Subcutaneous abdominal adipose tissue (tissue), 5 donors: ENCODE data around the gene SHC3.

Experiments used
- H3K27ac ChIP-seq: one replicate; pipeline ENCODE4 v1.7.0; 2013; ENCODE audit warnings: low read depth, mild to moderate bottlenecking, inconsistent platforms, low read length, moderate library complexity
- H3K27me3 ChIP-seq, 5 donors: one replicate each; pipeline ENCODE4 v1.7.0; 2013; ENCODE audit warnings: low read length in 5 of 5, inconsistent platforms in 1 of 5; ENCODE audit not compliant: control insufficient read depth in 5 of 5, insufficient read depth in 4 of 5
- H3K36me3 ChIP-seq, 5 donors: one replicate each; pipeline ENCODE4 v1.7.0; 2013; ENCODE audit warnings: low read length in 5 of 5; ENCODE audit not compliant: control insufficient read depth in 5 of 5, insufficient read depth in 5 of 5
- H3K4me1 ChIP-seq, 5 donors: one replicate each; pipeline ENCODE4 v1.7.0; 2013; ENCODE audit warnings: low read length in 5 of 5, mild to moderate bottlenecking in 3 of 5, moderate library complexity in 1 of 5; ENCODE audit not compliant: control insufficient read depth in 5 of 5, insufficient read depth in 5 of 5
- H3K4me3 ChIP-seq, 5 donors: one replicate each; pipeline ENCODE4 v1.7.0; 2013; ENCODE audit warnings: low read length in 5 of 5, low read depth in 1 of 5
- H3K9ac ChIP-seq, 5 donors: one replicate each; pipeline ENCODE4 v1.7.0; 2013; ENCODE audit warnings: low read length in 5 of 5, mild to moderate bottlenecking in 4 of 5, moderate library complexity in 3 of 5
- H3K9me3 ChIP-seq, 5 donors: one replicate each; pipeline ENCODE4 v1.7.0; 2013; ENCODE audit warnings: low read length in 5 of 5; ENCODE audit not compliant: control insufficient read depth in 5 of 5
- donor health status: healthy.
- donor health status: healthy.
- donor health status: healthy.
- donor health status: healthy.
- donor health status: healthy.

SHC3 gene

DNA sequence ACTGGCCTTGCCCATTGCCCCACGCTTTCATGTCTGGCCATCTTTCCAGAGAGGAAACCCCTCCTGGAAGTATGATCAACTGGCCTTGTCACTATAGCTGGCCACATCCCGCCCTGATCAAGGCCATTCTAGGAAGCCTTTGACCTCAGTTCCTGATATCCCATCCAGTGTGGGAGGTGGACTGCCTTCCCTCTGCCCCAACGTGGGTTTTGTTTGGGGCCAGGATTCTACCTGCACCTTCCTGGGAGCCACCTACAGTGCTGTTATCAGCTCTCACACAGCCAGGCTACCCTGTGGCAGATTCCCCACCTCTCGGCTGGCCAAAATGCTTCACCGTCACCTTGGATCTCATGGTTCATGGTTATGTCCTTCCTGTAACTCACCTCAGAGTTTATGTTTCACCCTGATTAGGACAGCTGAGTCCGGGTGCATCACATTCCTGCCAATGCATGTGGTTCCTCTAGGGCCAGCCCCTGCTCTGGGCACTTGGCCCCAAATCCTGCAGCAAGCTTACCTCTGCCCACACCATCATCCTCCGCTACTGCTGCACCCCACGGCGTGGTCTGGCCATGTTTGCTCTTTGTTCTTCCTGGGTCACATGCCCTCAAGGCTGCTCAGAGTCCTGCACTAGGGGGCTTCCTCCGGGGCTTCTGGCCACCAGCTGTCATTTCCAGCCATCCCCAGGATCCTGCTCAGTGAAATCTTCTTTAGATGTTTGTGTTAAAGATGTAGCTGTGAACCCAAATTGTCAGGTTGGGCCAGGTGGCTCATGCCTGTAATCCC, 211.5 kb downstream of the SHC3 start:
- Histone ChIP-seq H3K27me3 (peaks cover 0 to 4% (median 0%) of the 10 kb centered on the region in 5 donors), H3K9ac (no peak overlapping the region), H3K9me3 (peaks cover 0 to 2% (median 0%) of the 10 kb centered on the region in 5 donors), H3K4me1 (no peaks in the 10 kb centered on the region), H3K36me3 (no peaks in the 10 kb centered on the region), H3K4me3 (no peak overlapping the region), H3K27ac (no peak overlapping the region)

DNA sequence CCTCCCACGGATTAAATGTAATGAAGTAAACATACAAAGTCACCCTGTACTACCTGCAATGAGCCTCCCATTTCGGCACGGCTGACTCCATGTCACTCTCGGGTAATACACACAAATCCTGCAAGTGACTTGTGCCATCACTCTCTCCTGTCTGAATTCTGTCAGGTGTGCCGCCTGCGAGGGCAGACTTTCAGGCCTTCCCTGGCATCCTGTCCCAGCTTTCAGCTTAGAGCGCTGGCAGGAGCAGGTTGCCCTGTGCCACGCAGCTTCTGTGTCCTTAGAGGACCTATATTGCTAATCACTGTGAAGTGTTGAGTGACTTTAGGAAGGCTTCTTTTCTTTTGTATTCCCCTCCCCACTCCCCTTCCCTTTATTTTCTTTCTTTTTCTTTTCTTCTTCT, 213.1 kb downstream of the SHC3 start:
- no peak overlapping the region for H3K4me3 ChIP-seq
- H3K9ac ChIP-seq: no peak overlapping the region
- H3K27ac ChIP-seq: no peak overlapping the region
- no peaks in the 10 kb centered on the region for H3K4me1 ChIP-seq
- H3K36me3 ChIP-seq: no peaks in the 10 kb centered on the region
- no peaks in the 10 kb centered on the region for H3K9me3 ChIP-seq
- peaks cover 0 to 7% (median 0%) of the 10 kb centered on the region in 5 donors for H3K27me3 ChIP-seq

DNA sequence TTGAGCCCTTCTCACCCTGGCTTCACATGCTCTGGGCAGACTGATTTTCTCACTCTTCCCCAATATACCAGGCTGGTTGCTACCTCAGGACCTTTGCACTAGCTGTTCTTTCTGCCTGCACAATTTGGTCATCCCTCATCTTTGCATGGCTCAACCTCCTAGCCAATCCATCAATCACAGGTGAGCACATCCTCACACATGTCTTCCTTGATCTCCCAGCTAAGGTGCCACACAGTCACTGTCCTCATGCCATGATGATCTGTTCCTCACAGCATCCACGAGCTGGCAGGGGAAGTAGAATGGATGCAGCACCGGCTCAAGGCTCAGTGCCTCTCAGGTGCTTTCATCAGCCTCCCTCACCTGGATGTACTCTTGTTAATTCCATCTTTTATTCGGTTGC, 218.0 kb downstream of the SHC3 start:
- no peak overlapping the region for H3K9ac ChIP-seq
- peaks cover 0 to 2% (median 0%) of the 10 kb centered on the region in 5 donors for H3K4me1 ChIP-seq
- no peaks in the 10 kb centered on the region for H3K9me3 ChIP-seq
- H3K27ac ChIP-seq: no peak overlapping the region
- H3K4me3 ChIP-seq: no peak overlapping the region
- peaks cover 0 to 9% (median 7%) of the 10 kb centered on the region in 5 donors for H3K27me3 ChIP-seq
- no peaks in the 10 kb centered on the region for H3K36me3 ChIP-seq

DNA sequence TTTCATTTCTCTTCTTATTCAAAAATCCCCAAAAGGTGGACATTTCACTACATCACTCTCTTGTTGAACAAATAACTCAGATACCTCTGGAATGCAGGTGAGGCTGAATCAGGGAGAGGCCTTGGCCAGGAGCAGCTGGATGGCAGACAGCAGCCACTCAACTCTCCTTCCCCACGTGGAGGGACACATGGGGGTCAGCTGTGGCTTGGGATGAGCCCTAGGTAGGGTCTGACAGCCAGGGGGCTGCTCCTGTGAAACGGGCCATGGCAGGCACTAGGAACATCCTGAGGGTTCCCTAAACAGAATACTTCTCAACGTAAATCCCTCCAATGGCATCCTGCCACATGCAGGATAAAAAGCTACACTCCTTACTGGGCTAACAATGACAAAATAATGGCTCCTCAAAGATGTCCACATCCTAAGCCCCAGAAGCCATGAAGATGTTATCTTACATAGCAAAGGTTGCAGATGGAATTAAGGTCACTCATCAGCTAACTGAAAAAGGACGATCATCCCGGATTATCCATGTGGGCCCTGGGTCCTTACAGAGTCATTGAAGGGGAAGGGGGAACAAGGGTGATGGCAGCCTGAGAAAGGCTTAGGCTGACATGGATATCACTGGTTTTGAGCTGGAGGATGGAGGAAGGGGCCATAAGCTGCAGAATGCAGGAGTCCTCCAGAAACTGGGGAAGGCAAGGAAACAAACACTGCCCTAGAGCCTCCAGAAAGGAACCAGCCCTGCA, 218.7 kb downstream of the SHC3 start:
- Histone ChIP-seq H3K4me1 (peaks cover 0 to 2% (median 0%) of the 10 kb centered on the region in 5 donors), H3K27ac (no peak overlapping the region), H3K4me3 (no peak overlapping the region), H3K9ac (no peak overlapping the region), H3K9me3 (no peaks in the 10 kb centered on the region), H3K36me3 (no peaks in the 10 kb centered on the region), H3K27me3 (peaks cover 0 to 9% (median 8%) of the 10 kb centered on the region in 5 donors)

DNA sequence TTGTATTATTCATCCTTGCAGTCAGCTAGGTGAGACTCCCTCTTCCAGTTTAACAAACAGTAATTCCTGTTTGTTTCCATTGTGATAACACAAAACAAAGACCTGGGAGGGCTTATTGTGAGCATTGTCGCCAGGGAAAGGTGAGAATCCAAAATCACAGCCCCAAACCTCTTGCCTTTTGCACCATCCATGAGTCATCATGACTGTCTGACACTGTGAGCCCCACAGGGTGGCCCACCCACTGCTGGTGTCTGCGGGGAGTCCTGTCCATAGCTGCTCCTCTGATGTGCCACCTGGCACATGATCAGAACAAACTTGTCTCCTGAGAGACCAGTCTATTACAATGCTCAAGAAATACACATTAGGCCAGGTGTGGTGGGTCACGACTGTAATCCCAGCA, 221.1 kb downstream of the SHC3 start:
- H3K27me3 ChIP-seq: peaks cover 0 to 16% (median 8%) of the 10 kb centered on the region in 5 donors
- peaks cover 0 to 5% (median 2%) of the 10 kb centered on the region in 5 donors for H3K4me1 ChIP-seq
- H3K9ac ChIP-seq: no peak overlapping the region
- no peak overlapping the region for H3K27ac ChIP-seq
- no peaks in the 10 kb centered on the region for H3K36me3 ChIP-seq
- H3K4me3 ChIP-seq: no peak overlapping the region
- peaks cover 0 to 5% (median 0%) of the 10 kb centered on the region in 5 donors for H3K9me3 ChIP-seq
